GM08714 (cell line): Measurements from ENCODE around the gene DDX28.
"Not testable (repeated sequence)": the region's sequence is repeated elsewhere in the genome, so short reads cannot be mapped to it uniquely, and the experiment has no call there.

Experiments
- H3K4me3 ChIP-seq: fragments of 200-500 bp; sonication (Bioruptor generic); 2 replicates; pipeline ENCODE4 v1.5.1; 2014; ENCODE audit warnings: mild to moderate bottlenecking, low read length, inconsistent platforms
- ZNF274 ChIP-seq: IDR thresholded peaks from 2 replicates; pipeline ENCODE4 v1.6.1; 2012; ENCODE audit warnings: mild to moderate bottlenecking, low read depth, low read length

The DDX28 gene

GRCh38 chr16:67975321-67976105 is 47.5 kb downstream of the DDX28 start:
- no peak for TF ChIP-seq ZNF274

GRCh38 chr16:67972285-67972684 is 50.7 kb downstream of the DDX28 start:
- H3K4me3 ChIP-seq = not testable (repeated sequence)

More at GRCh38 chr16:67975321-67976105, 47.5 kb downstream of the DDX28 start:
- H3K4me3 ChIP-seq = no peak overlapping the region

- no peak overlapping the region for H3K4me3 ChIP-seq
- TF ChIP-seq ZNF274 = no peak
Measured at GRCh38 chr16:67971111-67971510, 51.9 kb downstream of the DDX28 start.
